Activated T-cell treated with anti-CD3 and anti-CD28 coated beads, Interleukin-2, amount 50 U/mL, for 4 hours (primary cell): ENCODE results near the gene PUS1. TPM values are rescaled to one million over a fixed set of nuclear protein-coding genes. Genes with fewer than 3 reads are reported as not detected.
A peak's percentile ranks its signal among the peaks of the same experiment; 100 is the strongest.
"Not testable (repeated sequence)": the region's sequence is repeated elsewhere in the genome, so short reads cannot be mapped to it uniquely, and the experiment has no call there.

Source experiments
- ATAC-seq, 2 donors: fragments of 200-7000 bp; cut with Tn5 transposase; one replicate each; pipeline ENCODE4 v1.10.0; 2021
- DNase-seq: peaks from one replicate; pipeline ENCODE4 v3.0.0-alpha.2; 2020
- H3K27me3 Mint-ChIP-seq: one replicate; pipeline ENCODE4 v1.8.0; 2021; ENCODE audit warnings: low read depth, mixed read lengths
- H3K36me3 Mint-ChIP-seq: one replicate; pipeline ENCODE4 v1.8.0; 2022; ENCODE audit warnings: mixed read lengths; ENCODE audit not compliant: insufficient read depth
- H3K4me1 Mint-ChIP-seq: one replicate; pipeline ENCODE4 v1.8.0; 2021; ENCODE audit warnings: low read depth, mixed read lengths
- H3K4me3 Mint-ChIP-seq: one replicate; pipeline ENCODE4 v1.8.0; 2021; ENCODE audit warnings: mild to moderate bottlenecking, moderate library complexity, mixed read lengths
- H3K9me3 Mint-ChIP-seq: one replicate; pipeline ENCODE4 v1.8.0; 2021; ENCODE audit warnings: mixed read lengths
- total RNA-seq, 3 donors: library from RNA; stranded (reverse); gene quantifications; one replicate each; pipeline ENCODE4 v1.2.1, GENCODE V29; 2021

The PUS1 gene
- total RNA-seq = 100 to 1,000 TPM; 132 to 157 (median 155) TPM

- ATAC-seq = peak; percentile 83 to 86
- Mint-ChIP-seq H3K4me3 (peak within 1 kb of the TSS; percentile 97), H3K9me3 (no peaks in the 10 kb centered on the region), H3K4me1 (peaks cover 19% of the 10 kb centered on the region), H3K27me3 (no peaks in the 10 kb centered on the region), H3K36me3 (peaks cover 19% of the 10 kb centered on the region)
- DNase-seq = peak; percentile 92
Measured at GRCh38 chr12:131928711-131929580, at the start of gene PUS1. PUS1 (plus strand) TSS chr12:131929276; CDS start chr12:131929723, 447 bp downstream.

GRCh38 chr12:131882804-131883520 is 46.1 kb upstream of the PUS1 start:
- Mint-ChIP-seq H3K4me1 (no peaks in the 10 kb centered on the region), H3K36me3 (no peaks in the 10 kb centered on the region), H3K27me3 (peaks cover 3% of the 10 kb centered on the region), H3K4me3 (no peak overlapping the region), H3K9me3 (peaks cover 7% of the 10 kb centered on the region)
- DNase-seq (no peak), ATAC-seq (no peak)

DNA sequence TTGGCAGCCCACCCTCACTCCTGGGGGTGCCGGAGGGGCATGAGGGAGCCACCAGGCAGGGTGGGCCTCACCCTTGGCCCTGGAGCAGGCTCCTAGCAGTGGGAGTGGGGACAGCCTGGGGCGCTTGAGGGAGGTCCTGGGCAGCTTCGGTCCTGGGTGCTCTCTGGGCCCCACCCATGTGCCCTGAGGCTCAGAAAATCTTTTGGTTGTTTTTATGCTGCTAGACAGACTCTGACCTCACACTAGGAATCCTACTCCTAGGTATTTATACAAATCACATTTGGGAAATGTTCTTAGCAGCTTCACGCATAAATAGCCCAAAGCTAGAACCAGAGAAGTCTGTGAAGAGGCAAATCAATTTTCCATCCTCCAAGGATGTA is 45.6 kb upstream of the PUS1 start:
- ATAC-seq = no peak

DNA sequence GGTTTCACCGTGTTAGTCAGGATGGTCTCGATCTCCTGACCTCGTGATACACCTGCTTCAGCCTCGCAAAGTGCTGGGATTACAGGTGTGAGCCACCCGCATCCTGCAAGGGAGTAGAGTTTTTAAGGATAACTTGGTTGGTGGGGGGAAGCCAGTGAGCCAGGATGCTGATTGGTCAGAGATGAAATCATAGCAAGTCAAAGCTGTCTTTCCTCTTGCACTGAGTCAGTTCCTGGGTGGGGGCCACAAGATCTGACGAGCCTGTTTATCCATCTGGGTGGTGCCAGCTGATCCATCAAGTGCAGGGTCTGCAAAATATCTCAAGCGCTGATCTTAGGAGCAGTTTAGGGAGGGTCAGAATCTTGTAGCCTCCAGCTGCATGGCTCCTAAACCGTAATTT is 44.0 kb upstream of the PUS1 start:
- H3K9me3 Mint-ChIP-seq, ATAC-seq, H3K36me3 Mint-ChIP-seq, H3K4me1 Mint-ChIP-seq, H3K4me3 Mint-ChIP-seq, H3K27me3 Mint-ChIP-seq, DNase-seq: not testable (repeated sequence)

More for the DNA sequence above, 45.6 kb upstream of the PUS1 start:
- Mint-ChIP-seq H3K4me3 (no peak overlapping the region), H3K36me3 (no peaks in the 10 kb centered on the region), H3K4me1 (no peaks in the 10 kb centered on the region), H3K27me3 (peaks cover 3% of the 10 kb centered on the region), H3K9me3 (peaks cover 7% of the 10 kb centered on the region)
- DNase-seq = no peak

GRCh38 chr12:131885543-131886057 is 43.5 kb upstream of the PUS1 start:
- peaks cover 3% of the 10 kb centered on the region for H3K27me3 Mint-ChIP-seq
- H3K36me3 Mint-ChIP-seq = no peaks in the 10 kb centered on the region
- no peaks in the 10 kb centered on the region for H3K4me1 Mint-ChIP-seq
- H3K9me3 Mint-ChIP-seq = peaks cover 7% of the 10 kb centered on the region
- no peak overlapping the region for H3K4me3 Mint-ChIP-seq
- ATAC-seq = no peak
- no peak for DNase-seq

DNA sequence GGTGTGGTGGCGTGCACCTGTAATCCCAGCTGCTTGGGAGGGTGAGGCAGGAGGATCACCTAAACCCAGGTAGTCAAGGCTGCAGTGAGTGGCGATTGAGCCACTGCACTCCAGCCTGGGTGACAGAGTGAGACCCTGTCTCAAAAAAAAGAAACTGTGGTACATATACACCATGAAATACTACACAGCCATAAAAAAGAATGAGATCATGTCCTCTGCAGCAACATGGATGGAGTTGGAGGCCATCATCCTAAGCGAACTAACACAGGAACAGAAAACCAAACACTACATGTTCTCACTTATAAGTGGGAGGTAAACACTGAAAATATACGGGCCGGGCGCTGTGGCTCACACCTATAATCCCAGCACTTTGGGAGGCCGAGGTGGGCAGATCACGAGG is 37.4 kb upstream of the PUS1 start:
- not testable (repeated sequence) for ATAC-seq, H3K4me1 Mint-ChIP-seq, DNase-seq, H3K9me3 Mint-ChIP-seq, H3K36me3 Mint-ChIP-seq, H3K4me3 Mint-ChIP-seq, H3K27me3 Mint-ChIP-seq

GRCh38 chr12:131892711-131893604 is 36.1 kb upstream of the PUS1 start:
- H3K9me3 Mint-ChIP-seq = no peaks in the 10 kb centered on the region
- H3K4me1 Mint-ChIP-seq = peaks cover 13% of the 10 kb centered on the region

GRCh38 chr12:131893605-131894312 is 35.3 kb upstream of the PUS1 start:
- H3K9me3 Mint-ChIP-seq = no peaks in the 10 kb centered on the region
- H3K4me3 Mint-ChIP-seq = peak overlapping the region; percentile 52
- no peaks in the 10 kb centered on the region for H3K36me3 Mint-ChIP-seq
- peaks cover 17% of the 10 kb centered on the region for H3K4me1 Mint-ChIP-seq
- ATAC-seq (no peak), DNase-seq (no peak)
- no peaks in the 10 kb centered on the region for H3K27me3 Mint-ChIP-seq

More at GRCh38 chr12:131892711-131893604, 36.1 kb upstream of the PUS1 start:
- DNase-seq (no peak), ATAC-seq (no peak)
- H3K36me3 Mint-ChIP-seq = no peaks in the 10 kb centered on the region
- H3K4me3 Mint-ChIP-seq = peak overlapping the region; percentile 52
- no peaks in the 10 kb centered on the region for H3K27me3 Mint-ChIP-seq

DNA sequence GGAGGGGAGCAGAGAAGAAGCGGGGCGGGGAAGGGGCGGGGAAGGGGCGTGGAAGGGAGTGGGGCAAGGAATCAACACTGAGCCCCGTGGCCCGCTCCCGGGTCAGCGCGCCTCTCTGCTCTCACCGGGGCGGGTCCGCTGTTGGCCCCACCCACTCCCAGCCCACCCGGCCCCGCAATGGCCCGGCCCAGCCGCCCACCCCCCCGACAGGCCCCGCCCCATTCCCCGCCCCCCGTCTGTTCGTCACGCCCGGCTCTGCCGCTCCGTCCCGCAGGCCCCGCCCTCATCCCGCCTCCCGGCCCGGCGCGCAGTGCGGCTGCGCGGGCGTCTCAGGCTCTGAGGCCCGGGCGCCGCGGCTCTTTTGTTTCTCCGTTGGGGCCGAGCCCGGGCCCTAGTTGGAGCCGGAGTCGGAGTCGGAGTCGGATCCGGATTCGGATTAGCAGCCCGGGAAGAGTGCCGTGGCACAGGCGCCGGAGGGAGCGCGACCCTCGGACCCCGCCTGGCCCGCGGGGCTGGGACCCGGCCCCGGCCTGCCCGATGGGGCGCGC is 34.7 kb upstream of the PUS1 start, which contains the start of gene ULK1:
TSS of gene ULK1 (plus strand) at position 310 of the 548 bp plus-strand sequence. CDS start 380 bp downstream, outside the sequence.
- ATAC-seq (peak; percentile 80 to 83), DNase-seq (peak; percentile 93)
- no peaks in the 10 kb centered on the region for H3K27me3 Mint-ChIP-seq
- H3K4me1 Mint-ChIP-seq = peaks cover 17% of the 10 kb centered on the region
- no peaks in the 10 kb centered on the region for H3K36me3 Mint-ChIP-seq
- peak within 1 kb of the TSS; percentile 85 for H3K4me3 Mint-ChIP-seq
- H3K9me3 Mint-ChIP-seq = no peaks in the 10 kb centered on the region

DNA sequence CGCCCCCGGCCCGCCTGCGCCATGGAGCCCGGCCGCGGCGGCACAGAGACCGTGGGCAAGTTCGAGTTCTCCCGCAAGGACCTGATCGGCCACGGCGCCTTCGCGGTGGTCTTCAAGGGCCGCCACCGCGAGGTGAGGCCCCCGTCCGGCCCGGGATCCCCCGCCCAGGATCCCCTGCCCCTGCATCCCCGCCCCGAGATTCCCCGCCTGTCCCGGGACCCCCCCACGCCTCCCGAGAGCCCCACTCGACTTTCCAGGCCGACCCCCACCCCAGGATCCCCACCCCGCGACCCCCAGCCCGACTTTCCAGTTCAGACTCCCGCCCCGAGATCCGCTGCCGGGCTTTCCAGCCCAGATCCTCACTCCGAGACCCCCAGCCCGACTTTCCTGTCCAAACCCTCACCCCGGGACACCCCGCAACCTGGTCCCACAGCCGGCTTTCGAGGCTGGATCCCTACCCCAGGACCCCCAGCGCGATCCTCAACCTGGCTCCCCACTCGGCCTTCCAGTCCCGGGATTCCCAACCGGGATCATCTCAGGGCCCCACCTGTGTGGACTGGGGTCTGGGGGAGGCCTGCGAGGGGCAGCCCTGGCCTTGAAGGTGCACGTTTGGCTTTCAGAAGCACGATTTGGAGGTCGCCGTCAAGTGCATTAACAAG is 34.0 kb upstream of the PUS1 start:
- no peaks in the 10 kb centered on the region for H3K36me3 Mint-ChIP-seq
- DNase-seq (no peak), ATAC-seq (peak in 1 of 2 donors; percentile 5)
- no peaks in the 10 kb centered on the region for H3K9me3 Mint-ChIP-seq
- peaks cover 18% of the 10 kb centered on the region for H3K4me1 Mint-ChIP-seq
- no peaks in the 10 kb centered on the region for H3K27me3 Mint-ChIP-seq
- peak overlapping the region; percentile 85 for H3K4me3 Mint-ChIP-seq

DNA sequence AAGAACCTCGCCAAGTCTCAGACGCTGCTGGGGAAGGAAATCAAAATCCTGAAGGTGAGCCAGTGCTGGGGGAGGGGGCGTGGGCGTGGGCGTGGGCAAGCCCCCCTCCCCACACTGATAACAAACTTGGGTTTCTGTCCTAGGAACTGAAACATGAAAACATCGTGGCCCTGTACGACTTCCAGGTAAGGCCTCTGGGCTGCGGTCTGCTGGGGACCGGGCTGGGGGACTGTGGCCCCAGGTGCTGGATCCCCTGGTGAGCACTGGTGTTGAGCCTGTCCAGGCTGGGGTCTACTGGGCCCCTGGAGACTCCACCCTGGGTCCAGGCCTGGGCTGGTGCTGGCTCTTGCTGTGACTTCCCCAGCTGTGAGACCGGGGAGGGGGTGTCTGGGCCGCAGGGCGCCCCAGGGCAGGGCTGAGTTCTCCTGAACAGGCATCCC is 33.4 kb upstream of the PUS1 start:
- no peak for DNase-seq
- Mint-ChIP-seq H3K9me3 (no peaks in the 10 kb centered on the region), H3K36me3 (no peaks in the 10 kb centered on the region), H3K4me1 (peaks cover 21% of the 10 kb centered on the region), H3K27me3 (no peaks in the 10 kb centered on the region), H3K4me3 (peak overlapping the region; percentile 85)
- peak in 1 of 2 donors; percentile 3 for ATAC-seq

GRCh38 chr12:131896080-131896810 is 32.8 kb upstream of the PUS1 start:
- Mint-ChIP-seq H3K4me3 (peak overlapping the region; percentile 85), H3K4me1 (peaks cover 22% of the 10 kb centered on the region), H3K36me3 (no peaks in the 10 kb centered on the region), H3K27me3 (no peaks in the 10 kb centered on the region), H3K9me3 (no peaks in the 10 kb centered on the region)
- DNase-seq = peak; percentile 52
- peak; percentile 59 to 66 for ATAC-seq
